ENCODE results near the gene MAGI2. TPM values are rescaled to one million over a fixed set of nuclear protein-coding genes. Genes with fewer than 3 reads are reported as not detected.

The MAGI2 gene
- total RNA-seq, 1 experiment from 2014 or later, result 0.22 TPM

DNA sequence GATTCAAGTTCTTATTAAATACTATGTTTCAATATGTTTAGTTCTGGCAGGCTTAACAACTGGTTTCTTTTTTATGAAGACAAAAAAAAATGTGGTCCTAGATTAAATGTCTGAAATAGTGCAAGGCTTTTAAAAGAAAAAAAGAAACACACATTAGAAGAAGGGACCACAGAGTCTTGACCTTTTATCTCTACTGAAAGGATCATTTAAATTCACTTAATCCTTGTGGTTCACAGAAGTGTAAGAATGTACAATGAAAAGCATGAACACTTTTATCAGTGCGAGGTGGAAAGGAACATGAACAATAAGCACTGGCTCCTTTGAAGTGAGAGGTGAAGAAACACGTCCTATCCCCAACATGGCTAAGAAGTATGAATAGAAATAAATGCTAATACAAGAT lies 765.1 kb downstream of the MAGI2 start (continued):
- TF ChIP-seq, protein P1, sequence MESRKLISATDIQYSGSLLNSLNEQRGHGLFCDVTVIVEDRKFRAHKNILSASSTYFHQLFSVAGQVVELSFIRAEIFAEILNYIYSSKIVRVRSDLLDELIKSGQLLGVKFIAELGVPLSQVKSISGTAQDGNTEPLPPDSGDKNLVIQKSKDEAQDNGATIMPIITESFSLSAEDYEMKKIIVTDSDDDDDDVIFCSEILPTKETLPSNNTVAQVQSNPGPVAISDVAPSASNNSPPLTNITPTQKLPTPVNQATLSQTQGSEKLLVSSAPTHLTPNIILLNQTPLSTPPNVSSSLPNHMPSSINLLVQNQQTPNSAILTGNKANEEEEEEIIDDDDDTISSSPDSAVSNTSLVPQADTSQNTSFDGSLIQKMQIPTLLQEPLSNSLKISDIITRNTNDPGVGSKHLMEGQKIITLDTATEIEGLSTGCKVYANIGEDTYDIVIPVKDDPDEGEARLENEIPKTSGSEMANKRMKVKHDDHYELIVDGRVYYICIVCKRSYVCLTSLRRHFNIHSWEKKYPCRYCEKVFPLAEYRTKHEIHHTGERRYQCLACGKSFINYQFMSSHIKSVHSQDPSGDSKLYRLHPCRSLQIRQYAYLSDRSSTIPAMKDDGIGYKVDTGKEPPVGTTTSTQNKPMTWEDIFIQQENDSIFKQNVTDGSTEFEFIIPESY (IDR thresholded peaks at IDR 0.05; ENCODE audit: extremely low read depth, insufficient replicate concordance, low read length), result no peak
- TF ChIP-seq CBX3 (IDR thresholded peaks at IDR 0.05; ENCODE audit: low read depth) (no peak), EZH2phosphoT487 (IDR thresholded peaks at IDR 0.05; ENCODE audit: borderline replicate concordance) (no peak), SP1 (IDR thresholded peaks at IDR 0.05; ENCODE audit: low read depth) (no peak), ZFX (IDR thresholded peaks at IDR 0.05) (no peak), TCF7L2 (IDR thresholded peaks at IDR 0.05; ENCODE audit: borderline replicate concordance, extremely low read depth, insufficient read depth, insufficient read length) (no peak)
- TF ChIP-seq, protein P2, sequence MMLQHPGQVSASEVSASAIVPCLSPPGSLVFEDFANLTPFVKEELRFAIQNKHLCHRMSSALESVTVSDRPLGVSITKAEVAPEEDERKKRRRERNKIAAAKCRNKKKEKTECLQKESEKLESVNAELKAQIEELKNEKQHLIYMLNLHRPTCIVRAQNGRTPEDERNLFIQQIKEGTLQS (IDR thresholded peaks at IDR 0.05), result no peak

DNA sequence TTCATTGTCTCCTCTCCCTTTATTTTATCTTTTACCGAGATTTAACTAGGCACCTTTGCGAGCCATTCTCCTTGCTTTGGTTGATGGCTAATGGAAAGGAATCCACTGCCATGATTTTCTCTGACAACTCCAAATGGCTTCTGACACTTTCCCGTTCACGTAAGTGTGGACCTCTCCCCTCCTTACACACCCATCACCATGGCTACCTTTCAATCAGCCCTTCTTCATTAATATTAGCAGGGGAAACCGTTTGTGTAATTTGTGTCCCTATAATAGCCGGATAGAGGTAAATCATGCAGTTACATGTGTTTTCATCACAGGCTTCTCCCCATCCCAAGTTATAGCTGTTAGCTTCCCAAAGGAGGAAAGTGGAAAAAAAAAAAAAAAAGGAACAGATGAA lies 767.3 kb downstream of the MAGI2 start:
- no peaks in the 10 kb centered on the region; the same call in 1 of the 2 replicates for H4K20me1 ChIP-seq (ENCODE audit: insufficient read depth)
- ChIA-PET RAD21 (ENCODE audit: low non-redundant PET in 1 of 2, low total read pairs in 2 of 2, uncharacterized antibody in 2 of 2, unreplicated experiment in 2 of 2) (no interaction called here), POLR2A (no interaction called here), CTCF (no interaction called here)
- no peaks in the 10 kb centered on the region; the same call in none of the 2 replicates for H3K27me3 ChIP-seq (ENCODE audit: insufficient read depth, low read length)
- BruUV-seq (replicated peaks), result no TSS peak
- H3K27ac ChIP-seq (ENCODE audit: low read depth, low read length), result no peak overlapping the region
- H3K9me3 ChIP-seq (ENCODE audit: control insufficient read depth in 1 of 2, insufficient read depth in 1 of 2, low read depth in 1 of 2, low read length in 2 of 2), result no peaks in the 10 kb centered on the region
- no peaks in the 10 kb centered on the region for H3K4me1 ChIP-seq (ENCODE audit: control insufficient read depth in 1 of 2, insufficient read depth in 2 of 2, low read length in 2 of 2)
- no peaks in the 10 kb centered on the region for H3K36me3 ChIP-seq (ENCODE audit: control insufficient read depth in 1 of 2, insufficient read depth in 2 of 2, low read length in 2 of 2)
- TF ChIP-seq EGR1 (IDR thresholded peaks at IDR 0.05; ENCODE audit: low read depth) (no peak), SRF (IDR thresholded peaks at IDR 0.05; ENCODE audit: low read depth) (no peak), TCF7L2 (IDR thresholded peaks at IDR 0.05; ENCODE audit: borderline replicate concordance, extremely low read depth, insufficient read depth, insufficient read length) (no peak), ZFX (IDR thresholded peaks at IDR 0.05) (no peak), EZH2 (IDR thresholded peaks at IDR 0.05) (no peak), CBX3 (IDR thresholded peaks at IDR 0.05; ENCODE audit: low read depth) (no peak), RAD21 (IDR thresholded peaks at IDR 0.05; ENCODE audit: low read depth) (no peak), CEBPB (IDR thresholded peaks at IDR 0.05; ENCODE audit: low read depth) (no peak), ELF1 (IDR thresholded peaks at IDR 0.05; ENCODE audit: borderline replicate concordance, low read depth) (no peak), EZH2phosphoT487 (IDR thresholded peaks at IDR 0.05; ENCODE audit: borderline replicate concordance) (no peak), JUND (IDR thresholded peaks at IDR 0.05) (no peak), ZNF274 (IDR thresholded peaks at IDR 0.05; ENCODE audit: low read depth, low read length) (no peak), SIN3A (IDR thresholded peaks at IDR 0.05; ENCODE audit: low read depth) (no peak), SP1 (IDR thresholded peaks at IDR 0.05; ENCODE audit: low read depth) (no peak)
- TF ChIP-seq, protein P3, sequence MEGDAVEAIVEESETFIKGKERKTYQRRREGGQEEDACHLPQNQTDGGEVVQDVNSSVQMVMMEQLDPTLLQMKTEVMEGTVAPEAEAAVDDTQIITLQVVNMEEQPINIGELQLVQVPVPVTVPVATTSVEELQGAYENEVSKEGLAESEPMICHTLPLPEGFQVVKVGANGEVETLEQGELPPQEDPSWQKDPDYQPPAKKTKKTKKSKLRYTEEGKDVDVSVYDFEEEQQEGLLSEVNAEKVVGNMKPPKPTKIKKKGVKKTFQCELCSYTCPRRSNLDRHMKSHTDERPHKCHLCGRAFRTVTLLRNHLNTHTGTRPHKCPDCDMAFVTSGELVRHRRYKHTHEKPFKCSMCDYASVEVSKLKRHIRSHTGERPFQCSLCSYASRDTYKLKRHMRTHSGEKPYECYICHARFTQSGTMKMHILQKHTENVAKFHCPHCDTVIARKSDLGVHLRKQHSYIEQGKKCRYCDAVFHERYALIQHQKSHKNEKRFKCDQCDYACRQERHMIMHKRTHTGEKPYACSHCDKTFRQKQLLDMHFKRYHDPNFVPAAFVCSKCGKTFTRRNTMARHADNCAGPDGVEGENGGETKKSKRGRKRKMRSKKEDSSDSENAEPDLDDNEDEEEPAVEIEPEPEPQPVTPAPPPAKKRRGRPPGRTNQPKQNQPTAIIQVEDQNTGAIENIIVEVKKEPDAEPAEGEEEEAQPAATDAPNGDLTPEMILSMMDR (IDR thresholded peaks at IDR 0.05 in 2 of 3, conservative IDR thresholded peaks at IDR 0.05 in 1 of 3; ENCODE audit: borderline replicate concordance in 1 of 3, insufficient read depth in 1 of 3, low read depth in 2 of 3, low read length in 2 of 3), result no peak
- TF ChIP-seq, protein P1 (IDR thresholded peaks at IDR 0.05; ENCODE audit: extremely low read depth, insufficient replicate concordance, low read length), result no peak
- no peak overlapping the region for H3K4me3 ChIP-seq (replicated peaks in 1 of 2; ENCODE audit: low read depth in 1 of 2, low read length in 2 of 2)
- H3K9me2 ChIP-seq (ENCODE audit: insufficient read depth), result no peaks in the 10 kb centered on the region
- H2AFZ ChIP-seq (ENCODE audit: low read depth, low read length, poor library complexity, severe bottlenecking), result no peak overlapping the region
- intact Hi-C loops (cut with micrococcal nuclease), result no loop called here
- H3K4me2 ChIP-seq (ENCODE audit: low read length), result no peak overlapping the region
- ATAC-seq (no peak), DNase-seq (ENCODE audit: low read depth, low spot score) (no peak)
- H3K79me2 ChIP-seq (ENCODE audit: insufficient read depth, low read length), result no peaks in the 10 kb centered on the region
- H3K9ac ChIP-seq (ENCODE audit: low read length), result no peak overlapping the region
